Activated CD8-positive, alpha-beta memory T cell treated with anti-CD3 and anti-CD28 coated beads, Interleukin-2, amount 50 U/mL, for 1 hour (primary cell): ENCODE data around the gene TMEM108.

Experiments
- DNase-seq: peaks from one replicate; pipeline ENCODE4 v3.0.0-alpha.2; 2020; ENCODE audit errors: extremely low read depth

TMEM108 gene

GRCh38 chr3:133227813-133228212 is 189.6 kb downstream of the TMEM108 start:
- no peak for DNase-seq

GRCh38 chr3:133230195-133230594 is 192.0 kb downstream of the TMEM108 start:
- no peak for DNase-seq

- no peak for DNase-seq
Measured at GRCh38 chr3:133236901-133237300, 198.7 kb downstream of the TMEM108 start.

GRCh38 chr3:133237380-133237779 is 199.2 kb downstream of the TMEM108 start:
- DNase-seq = no peak

- DNase-seq = no peak
Measured at GRCh38 chr3:133238015-133238414, 199.8 kb downstream of the TMEM108 start.

- no peak for DNase-seq
Measured at GRCh38 chr3:133246119-133246518, 207.9 kb downstream of the TMEM108 start.

- DNase-seq = no peak
Measured at GRCh38 chr3:133246773-133247172, 208.6 kb downstream of the TMEM108 start.

GRCh38 chr3:133248389-133248788 is 210.2 kb downstream of the TMEM108 start:
- DNase-seq = no peak

GRCh38 chr3:133249490-133249889 is 211.3 kb downstream of the TMEM108 start:
- no peak for DNase-seq

GRCh38 chr3:133254151-133254550 is 216.0 kb downstream of the TMEM108 start:
- DNase-seq = no peak

- no peak for DNase-seq
Measured at GRCh38 chr3:133254716-133255115, 216.5 kb downstream of the TMEM108 start.

- no peak for DNase-seq
Measured at GRCh38 chr3:133256787-133257483, 218.7 kb downstream of the TMEM108 start.

- DNase-seq = no peak
Measured at GRCh38 chr3:133258358-133258757, 220.2 kb downstream of the TMEM108 start.

GRCh38 chr3:133259767-133260166 is 221.6 kb downstream of the TMEM108 start:
- no peak for DNase-seq

GRCh38 chr3:133262333-133262732 is 224.1 kb downstream of the TMEM108 start:
- DNase-seq = no peak

- no peak for DNase-seq
Measured at GRCh38 chr3:133264920-133265319, 226.7 kb downstream of the TMEM108 start.

- DNase-seq = no peak
Measured at GRCh38 chr3:133268726-133269134, 230.5 kb downstream of the TMEM108 start.

- no peak for DNase-seq
Measured at GRCh38 chr3:133269393-133269792, 231.2 kb downstream of the TMEM108 start.

- DNase-seq = no peak
Measured at GRCh38 chr3:133270631-133271030, 232.4 kb downstream of the TMEM108 start.

GRCh38 chr3:133271042-133271441 is 232.9 kb downstream of the TMEM108 start:
- no peak for DNase-seq

- no peak for DNase-seq
Measured at GRCh38 chr3:133271539-133271938, 233.3 kb downstream of the TMEM108 start.

- no peak for DNase-seq
Measured at GRCh38 chr3:133273346-133273745, 235.2 kb downstream of the TMEM108 start.

- no peak for DNase-seq
Measured at GRCh38 chr3:133274477-133274876, 236.3 kb downstream of the TMEM108 start.

GRCh38 chr3:133276594-133276993 is 238.4 kb downstream of the TMEM108 start:
- DNase-seq = no peak
